Measurements from ENCODE around the gene SYT12. TPM values are rescaled to one million over a fixed set of nuclear protein-coding genes. Genes with fewer than 3 reads are reported as not detected.

Gene SYT12
- polyA plus RNA-seq, 3 donors: not detected

DNA sequence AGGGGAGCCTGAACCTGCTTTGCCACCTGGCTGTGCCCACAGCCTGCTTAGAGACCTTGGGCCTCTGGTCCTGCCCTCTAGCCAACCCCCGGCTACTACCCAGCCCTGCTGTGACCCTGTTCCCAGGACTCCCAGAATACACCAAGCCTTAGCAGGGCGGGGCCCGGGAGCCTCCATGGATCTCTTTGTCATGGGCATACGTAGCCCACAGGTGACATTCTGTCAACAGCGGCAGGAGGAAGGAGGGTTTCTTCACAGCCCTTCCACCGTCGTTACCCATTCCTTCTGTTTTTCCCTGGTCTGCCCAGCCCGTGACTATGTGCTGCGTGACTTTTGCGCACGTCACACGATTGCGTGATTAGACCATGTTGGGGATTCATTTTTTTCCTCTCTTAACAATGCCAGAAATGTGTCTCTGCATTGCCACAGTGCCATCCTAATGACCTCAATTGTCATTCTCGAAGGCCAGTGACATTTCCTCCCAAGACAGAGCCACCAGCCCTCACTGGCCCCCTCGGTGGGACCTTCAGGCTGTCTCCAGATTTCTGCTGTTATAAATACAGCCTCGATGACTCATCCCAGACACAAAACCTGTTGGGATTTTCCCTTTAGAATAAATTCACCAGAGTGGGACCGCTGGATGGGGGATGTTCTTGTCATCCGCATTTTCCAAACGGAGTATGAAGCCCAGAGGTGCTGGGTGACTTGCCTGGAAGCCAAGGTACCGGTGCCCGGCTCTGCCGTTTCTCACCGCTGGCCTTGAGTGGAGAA is 9.0 kb downstream of the SYT12 start:
- no peaks in the 10 kb centered on the region for H3K36me3 ChIP-seq (replicated peaks in 1 of 2; ENCODE audit: control insufficient read depth in 1 of 2, insufficient read depth in 2 of 2, low read length in 2 of 2)
- H3K79me2 ChIP-seq (ENCODE audit: insufficient read depth, low read length): no peaks in the 10 kb centered on the region
- H3K4me3 Mint-ChIP-seq: peak overlapping the region in 1 of 2 donors; percentile 43
- no peaks in the 10 kb centered on the region for H3K9me3 Mint-ChIP-seq
- no peak overlapping the region for H3K27ac ChIP-seq (ENCODE audit: low read depth in 1 of 2, low read length in 2 of 2)
- H3K4me2 ChIP-seq (replicated peaks; ENCODE audit: extremely low read depth, low read length, poor library complexity, severe bottlenecking): no peak overlapping the region
- no peaks in the 10 kb centered on the region for H4K20me1 ChIP-seq (ENCODE audit: insufficient read depth, low read length)
- TF ChIP-seq, protein P1, sequence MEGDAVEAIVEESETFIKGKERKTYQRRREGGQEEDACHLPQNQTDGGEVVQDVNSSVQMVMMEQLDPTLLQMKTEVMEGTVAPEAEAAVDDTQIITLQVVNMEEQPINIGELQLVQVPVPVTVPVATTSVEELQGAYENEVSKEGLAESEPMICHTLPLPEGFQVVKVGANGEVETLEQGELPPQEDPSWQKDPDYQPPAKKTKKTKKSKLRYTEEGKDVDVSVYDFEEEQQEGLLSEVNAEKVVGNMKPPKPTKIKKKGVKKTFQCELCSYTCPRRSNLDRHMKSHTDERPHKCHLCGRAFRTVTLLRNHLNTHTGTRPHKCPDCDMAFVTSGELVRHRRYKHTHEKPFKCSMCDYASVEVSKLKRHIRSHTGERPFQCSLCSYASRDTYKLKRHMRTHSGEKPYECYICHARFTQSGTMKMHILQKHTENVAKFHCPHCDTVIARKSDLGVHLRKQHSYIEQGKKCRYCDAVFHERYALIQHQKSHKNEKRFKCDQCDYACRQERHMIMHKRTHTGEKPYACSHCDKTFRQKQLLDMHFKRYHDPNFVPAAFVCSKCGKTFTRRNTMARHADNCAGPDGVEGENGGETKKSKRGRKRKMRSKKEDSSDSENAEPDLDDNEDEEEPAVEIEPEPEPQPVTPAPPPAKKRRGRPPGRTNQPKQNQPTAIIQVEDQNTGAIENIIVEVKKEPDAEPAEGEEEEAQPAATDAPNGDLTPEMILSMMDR (IDR thresholded peaks at IDR 0.05): no peak
- H3K27me3 Mint-ChIP-seq (ENCODE audit: low read depth in 3 of 3): peaks cover 31 to 59% (median 48%) of the 10 kb centered on the region in 3 donors
- H3K27me3 ChIP-seq (ENCODE audit: control insufficient read depth in 2 of 2, insufficient read depth in 2 of 2, low read length in 2 of 2): peaks cover 0 to 14% of the 10 kb centered on the region in 2 donors
- H3K27ac Mint-ChIP-seq: no peak overlapping the region
- H3K4me1 ChIP-seq (ENCODE audit: control insufficient read depth in 1 of 2, insufficient read depth in 2 of 2, low read length in 2 of 2): peaks cover 8 to 16% of the 10 kb centered on the region in 2 donors
- H3K9me3 ChIP-seq (replicated peaks in 1 of 2; ENCODE audit: control insufficient read depth in 1 of 2, insufficient read depth in 1 of 2, low read length in 2 of 2): no peaks in the 10 kb centered on the region
- WGBS (ENCODE audit: insufficient coverage): 76% methylated on average over 20 of the region's 23 CpGs
- H3K4me1 Mint-ChIP-seq: peaks cover 22% of the 10 kb centered on the region
- H3K9ac ChIP-seq (ENCODE audit: insufficient read depth, low read length, poor library complexity, severe bottlenecking): no peak overlapping the region
- intact Hi-C loops (cut with micrococcal nuclease): no loop called here
- no peaks in the 10 kb centered on the region for H3K36me3 Mint-ChIP-seq
- no peak overlapping the region for H2AFZ ChIP-seq (ENCODE audit: insufficient read depth, low read depth, low read length, poor library complexity, severe bottlenecking)
- H3K4me3 ChIP-seq (replicated peaks in 1 of 3; ENCODE audit: low read depth in 2 of 3, low read length in 3 of 3): no peak overlapping the region
- no peak for DNase-seq

DNA sequence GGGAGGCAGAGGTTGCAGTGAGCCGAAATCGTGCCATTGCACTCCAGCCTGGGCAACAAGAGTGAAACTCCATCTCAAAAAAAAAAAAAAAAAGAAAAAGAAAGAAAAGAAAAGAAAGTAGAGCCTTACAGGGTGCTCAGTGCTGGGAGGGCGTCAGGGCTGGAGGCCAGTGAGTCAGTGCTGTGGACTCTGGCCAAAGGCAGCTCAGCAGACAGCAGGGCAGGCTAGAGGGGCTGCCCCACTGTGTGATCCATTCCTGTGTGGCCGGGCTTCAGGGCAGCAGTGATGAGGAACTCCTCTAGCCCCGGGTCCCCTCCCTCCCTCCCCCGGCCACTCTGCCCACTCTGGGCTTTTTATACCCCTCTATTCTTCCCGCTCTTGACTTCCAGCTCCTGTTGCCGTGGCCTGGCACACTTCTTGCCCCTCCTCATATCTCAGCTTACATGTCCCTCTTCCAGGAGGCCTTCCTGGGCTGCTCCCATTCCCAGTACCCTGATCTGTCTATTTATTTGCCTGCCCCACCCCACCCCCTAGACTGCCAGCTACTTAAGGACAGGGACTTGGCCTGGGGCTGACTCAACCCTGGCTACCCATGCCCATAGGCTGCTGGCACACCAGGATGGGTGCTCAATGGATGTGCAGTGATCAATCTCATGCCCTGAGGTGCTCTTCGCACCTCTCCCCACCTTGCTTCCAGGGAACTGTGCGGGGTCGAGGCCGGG is 10.1 kb downstream of the SYT12 start:
- peak in 1 of 3 donors; percentile 33 for DNase-seq
- whole genome bisulfite sequencing (ENCODE audit: insufficient coverage): 67% methylated on average over 7 of the region's 12 CpGs
- TF ChIP-seq, protein P1 (IDR thresholded peaks at IDR 0.05): no peak
- Mint-ChIP-seq H3K36me3 (no peaks in the 10 kb centered on the region), H3K4me3 (no peak overlapping the region), H3K27ac (peak overlapping the region in 1 of 7 donors; percentile 24), H3K27me3 (ENCODE audit: low read depth in 3 of 3) (peaks cover 25 to 53% (median 41%) of the 10 kb centered on the region in 3 donors), H3K9me3 (no peaks in the 10 kb centered on the region), H3K4me1 (peaks cover 22% of the 10 kb centered on the region)
- intact Hi-C loops (cut with micrococcal nuclease): no loop called here
- H3K79me2 ChIP-seq (ENCODE audit: insufficient read depth, low read length): no peaks in the 10 kb centered on the region
- H3K4me1 ChIP-seq (ENCODE audit: control insufficient read depth in 1 of 2, insufficient read depth in 2 of 2, low read length in 2 of 2): peaks cover 8 to 16% of the 10 kb centered on the region in 2 donors
- peaks cover 0 to 12% of the 10 kb centered on the region in 2 donors for H3K27me3 ChIP-seq (ENCODE audit: control insufficient read depth in 2 of 2, insufficient read depth in 2 of 2, low read length in 2 of 2)
- no peak overlapping the region for H3K4me2 ChIP-seq (replicated peaks; ENCODE audit: extremely low read depth, low read length, poor library complexity, severe bottlenecking)
- no peak overlapping the region for H3K9ac ChIP-seq (ENCODE audit: insufficient read depth, low read length, poor library complexity, severe bottlenecking)
- no peaks in the 10 kb centered on the region for H3K9me3 ChIP-seq (replicated peaks in 1 of 2; ENCODE audit: control insufficient read depth in 1 of 2, insufficient read depth in 1 of 2, low read length in 2 of 2)
- no peaks in the 10 kb centered on the region for H3K36me3 ChIP-seq (replicated peaks in 1 of 2; ENCODE audit: control insufficient read depth in 1 of 2, insufficient read depth in 2 of 2, low read length in 2 of 2)
- H2AFZ ChIP-seq (ENCODE audit: insufficient read depth, low read depth, low read length, poor library complexity, severe bottlenecking): no peak overlapping the region
- H3K27ac ChIP-seq (ENCODE audit: low read depth in 1 of 2, low read length in 2 of 2): no peak overlapping the region
- no peak overlapping the region for H3K4me3 ChIP-seq (replicated peaks in 1 of 3; ENCODE audit: low read depth in 2 of 3, low read length in 3 of 3)
- no peaks in the 10 kb centered on the region for H4K20me1 ChIP-seq (ENCODE audit: insufficient read depth, low read length)
